K562 (cell line): ENCODE measurements around the gene CDH12. TPM values are rescaled to one million over a fixed set of nuclear protein-coding genes. Genes with fewer than 3 reads are reported as not detected.

Experiments used
- NR2F6 ChIP-seq: fragments of 450-650 bp; formaldehyde crosslinking; IDR thresholded peaks from 2 replicates; pipeline ENCODE4 v1.4.0; 2020; ENCODE audit warnings: mild to moderate bottlenecking
- polyA plus RNA-seq, 8 experiments: library from polyadenylated mRNA; depleted of rRNA in 4 of 8; stranded (reverse) in 5 of 8; unstranded in 3 of 8; fragments of >200 nt; fragmentation: Nextera tagmentation in 2 of 8; fragmentation: Illumina TruSeq in 1 of 8; extraction: Ambion mirVana in 2 of 8; extraction: Trizol in 1 of 8; gene quantifications; 2 replicates each; pipeline versions ENCODE4 v1.2.1 to v1.2.3, GENCODE V29; 2011 to 2014; ENCODE audit warnings: inconsistent platforms in 1 of 8, missing spikeins in 1 of 8
- total RNA-seq, 7 experiments: library from RNA; depleted of rRNA in 6 of 7; stranded (reverse); fragments of >200 nt in 6 of 7; fragmentation: Illumina TruSeq in 2 of 7; extraction: Trizol in 2 of 7; gene quantifications; 2 replicates each; pipeline versions ENCODE4 v1.2.1 to v1.2.3, GENCODE V29; 2011 to 2021; ENCODE audit warnings: low replicate concordance in 1 of 7
- TF ChIP-seq, protein P1 (sequence below): fragments of 450-650 bp; IDR thresholded peaks from 2 replicates; pipeline ENCODE4 v1.6.1; 2016; ENCODE audit warnings: mild to moderate bottlenecking, moderate library complexity

Gene CDH12
- total and polyA plus RNA-seq, 9 of the 15 experiments (the other 6 are each of a cell fraction or from before 2014, with no cell fraction given), result 0.03 to 1.7 (median 0.37) TPM

DNA sequence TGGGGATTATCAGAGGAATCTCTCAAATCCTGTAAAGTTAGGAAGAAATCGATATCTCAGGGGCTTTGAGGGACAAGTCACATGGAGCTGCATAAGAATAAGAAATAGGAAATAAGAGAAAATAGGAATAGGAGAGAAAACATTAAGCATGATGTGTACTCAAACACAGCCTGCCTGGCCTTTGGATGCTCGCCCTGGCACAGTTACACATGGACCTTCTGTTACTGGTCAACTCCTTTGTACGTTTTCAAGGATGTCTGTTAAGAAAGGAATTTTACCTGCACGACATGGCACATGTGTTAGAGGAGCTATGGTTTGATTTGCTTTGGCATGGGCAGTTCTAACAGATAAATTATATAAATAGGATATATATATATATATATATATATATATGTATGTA is 321.2 kb downstream of the CDH12 start (continued):
- TF ChIP-seq, protein P1, sequence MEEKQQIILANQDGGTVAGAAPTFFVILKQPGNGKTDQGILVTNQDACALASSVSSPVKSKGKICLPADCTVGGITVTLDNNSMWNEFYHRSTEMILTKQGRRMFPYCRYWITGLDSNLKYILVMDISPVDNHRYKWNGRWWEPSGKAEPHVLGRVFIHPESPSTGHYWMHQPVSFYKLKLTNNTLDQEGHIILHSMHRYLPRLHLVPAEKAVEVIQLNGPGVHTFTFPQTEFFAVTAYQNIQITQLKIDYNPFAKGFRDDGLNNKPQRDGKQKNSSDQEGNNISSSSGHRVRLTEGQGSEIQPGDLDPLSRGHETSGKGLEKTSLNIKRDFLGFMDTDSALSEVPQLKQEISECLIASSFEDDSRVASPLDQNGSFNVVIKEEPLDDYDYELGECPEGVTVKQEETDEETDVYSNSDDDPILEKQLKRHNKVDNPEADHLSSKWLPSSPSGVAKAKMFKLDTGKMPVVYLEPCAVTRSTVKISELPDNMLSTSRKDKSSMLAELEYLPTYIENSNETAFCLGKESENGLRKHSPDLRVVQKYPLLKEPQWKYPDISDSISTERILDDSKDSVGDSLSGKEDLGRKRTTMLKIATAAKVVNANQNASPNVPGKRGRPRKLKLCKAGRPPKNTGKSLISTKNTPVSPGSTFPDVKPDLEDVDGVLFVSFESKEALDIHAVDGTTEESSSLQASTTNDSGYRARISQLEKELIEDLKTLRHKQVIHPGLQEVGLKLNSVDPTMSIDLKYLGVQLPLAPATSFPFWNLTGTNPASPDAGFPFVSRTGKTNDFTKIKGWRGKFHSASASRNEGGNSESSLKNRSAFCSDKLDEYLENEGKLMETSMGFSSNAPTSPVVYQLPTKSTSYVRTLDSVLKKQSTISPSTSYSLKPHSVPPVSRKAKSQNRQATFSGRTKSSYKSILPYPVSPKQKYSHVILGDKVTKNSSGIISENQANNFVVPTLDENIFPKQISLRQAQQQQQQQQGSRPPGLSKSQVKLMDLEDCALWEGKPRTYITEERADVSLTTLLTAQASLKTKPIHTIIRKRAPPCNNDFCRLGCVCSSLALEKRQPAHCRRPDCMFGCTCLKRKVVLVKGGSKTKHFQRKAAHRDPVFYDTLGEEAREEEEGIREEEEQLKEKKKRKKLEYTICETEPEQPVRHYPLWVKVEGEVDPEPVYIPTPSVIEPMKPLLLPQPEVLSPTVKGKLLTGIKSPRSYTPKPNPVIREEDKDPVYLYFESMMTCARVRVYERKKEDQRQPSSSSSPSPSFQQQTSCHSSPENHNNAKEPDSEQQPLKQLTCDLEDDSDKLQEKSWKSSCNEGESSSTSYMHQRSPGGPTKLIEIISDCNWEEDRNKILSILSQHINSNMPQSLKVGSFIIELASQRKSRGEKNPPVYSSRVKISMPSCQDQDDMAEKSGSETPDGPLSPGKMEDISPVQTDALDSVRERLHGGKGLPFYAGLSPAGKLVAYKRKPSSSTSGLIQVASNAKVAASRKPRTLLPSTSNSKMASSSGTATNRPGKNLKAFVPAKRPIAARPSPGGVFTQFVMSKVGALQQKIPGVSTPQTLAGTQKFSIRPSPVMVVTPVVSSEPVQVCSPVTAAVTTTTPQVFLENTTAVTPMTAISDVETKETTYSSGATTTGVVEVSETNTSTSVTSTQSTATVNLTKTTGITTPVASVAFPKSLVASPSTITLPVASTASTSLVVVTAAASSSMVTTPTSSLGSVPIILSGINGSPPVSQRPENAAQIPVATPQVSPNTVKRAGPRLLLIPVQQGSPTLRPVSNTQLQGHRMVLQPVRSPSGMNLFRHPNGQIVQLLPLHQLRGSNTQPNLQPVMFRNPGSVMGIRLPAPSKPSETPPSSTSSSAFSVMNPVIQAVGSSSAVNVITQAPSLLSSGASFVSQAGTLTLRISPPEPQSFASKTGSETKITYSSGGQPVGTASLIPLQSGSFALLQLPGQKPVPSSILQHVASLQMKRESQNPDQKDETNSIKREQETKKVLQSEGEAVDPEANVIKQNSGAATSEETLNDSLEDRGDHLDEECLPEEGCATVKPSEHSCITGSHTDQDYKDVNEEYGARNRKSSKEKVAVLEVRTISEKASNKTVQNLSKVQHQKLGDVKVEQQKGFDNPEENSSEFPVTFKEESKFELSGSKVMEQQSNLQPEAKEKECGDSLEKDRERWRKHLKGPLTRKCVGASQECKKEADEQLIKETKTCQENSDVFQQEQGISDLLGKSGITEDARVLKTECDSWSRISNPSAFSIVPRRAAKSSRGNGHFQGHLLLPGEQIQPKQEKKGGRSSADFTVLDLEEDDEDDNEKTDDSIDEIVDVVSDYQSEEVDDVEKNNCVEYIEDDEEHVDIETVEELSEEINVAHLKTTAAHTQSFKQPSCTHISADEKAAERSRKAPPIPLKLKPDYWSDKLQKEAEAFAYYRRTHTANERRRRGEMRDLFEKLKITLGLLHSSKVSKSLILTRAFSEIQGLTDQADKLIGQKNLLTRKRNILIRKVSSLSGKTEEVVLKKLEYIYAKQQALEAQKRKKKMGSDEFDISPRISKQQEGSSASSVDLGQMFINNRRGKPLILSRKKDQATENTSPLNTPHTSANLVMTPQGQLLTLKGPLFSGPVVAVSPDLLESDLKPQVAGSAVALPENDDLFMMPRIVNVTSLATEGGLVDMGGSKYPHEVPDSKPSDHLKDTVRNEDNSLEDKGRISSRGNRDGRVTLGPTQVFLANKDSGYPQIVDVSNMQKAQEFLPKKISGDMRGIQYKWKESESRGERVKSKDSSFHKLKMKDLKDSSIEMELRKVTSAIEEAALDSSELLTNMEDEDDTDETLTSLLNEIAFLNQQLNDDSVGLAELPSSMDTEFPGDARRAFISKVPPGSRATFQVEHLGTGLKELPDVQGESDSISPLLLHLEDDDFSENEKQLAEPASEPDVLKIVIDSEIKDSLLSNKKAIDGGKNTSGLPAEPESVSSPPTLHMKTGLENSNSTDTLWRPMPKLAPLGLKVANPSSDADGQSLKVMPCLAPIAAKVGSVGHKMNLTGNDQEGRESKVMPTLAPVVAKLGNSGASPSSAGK, result no peak
- no peak for TF ChIP-seq NR2F6
